Uterus (tissue), 4 donors: ENCODE measurements around the gene PCSK7. TPM values are rescaled to one million over a fixed set of nuclear protein-coding genes. Genes with fewer than 3 reads are reported as not detected.
A peak's percentile ranks its signal among the peaks of the same experiment; 100 is the strongest.

Experiments used
- DNase-seq, 2 donors: peaks; one replicate each; pipeline ENCODE4 v3.0.0-alpha.2; 2019 to 2020
- H3K27ac ChIP-seq, 2 donors: fragments of 200-600 bp; sonication (generic); 1 replicate in 1 of 2; 2 replicates in 1 of 2; pipeline ENCODE4 v1.5.1; 2016 to 2018
- H3K27me3 ChIP-seq, 2 donors: fragments of 200-600 bp; sonication (generic); one replicate each; pipeline ENCODE4 v1.5.1; 2018 to 2019; ENCODE audit warnings: control low read depth in 1 of 2
- H3K36me3 ChIP-seq, 2 donors: fragments of 200-600 bp; sonication (generic); one replicate each; pipeline ENCODE4 v1.5.1; 2019; ENCODE audit warnings: control low read depth in 1 of 2
- H3K4me1 ChIP-seq, 2 donors: fragments of 200-600 bp; sonication (generic); one replicate each; pipeline ENCODE4 v1.5.1; 2018 to 2019; ENCODE audit warnings: control low read depth in 1 of 2
- H3K4me3 ChIP-seq, 2 donors: fragments of 200-600 bp; sonication (generic); 1 replicate in 1 of 2; 2 replicates in 1 of 2; pipeline ENCODE4 v1.5.1; 2018 to 2019; ENCODE audit warnings: mild to moderate bottlenecking in 1 of 2
- H3K9me3 ChIP-seq, 2 donors: fragments of 200-600 bp; sonication (generic); one replicate each; pipeline ENCODE4 v1.5.1; 2019; ENCODE audit warnings: control low read depth in 1 of 2
- CTCF ChIP-seq, 4 experiments: fragments of 200-600 bp in 2 of 4; fragments of 450-650 bp in 2 of 4; sonication (generic) in 2 of 4; IDR thresholded peaks; one replicate each; pipeline ENCODE4 v1.5.1; 2016 to 2019; ENCODE audit warnings: antibody characterized with exemption in 4 of 4, mild to moderate bottlenecking in 2 of 4, moderate library complexity in 1 of 4
- POLR2A ChIP-seq, 2 donors: fragments of 450-650 bp; IDR thresholded peaks; one replicate each; pipeline ENCODE4 v1.6.1; 2016; ENCODE audit warnings: antibody characterized with exemption in 2 of 2, mild to moderate bottlenecking in 1 of 2, moderate library complexity in 1 of 2
- intact Hi-C: fragments of 100-400 bp; cut with DNase I; formaldehyde crosslinking; loops from one replicate; pipeline ENCODE4 v1.15.1; 2023; ENCODE audit warnings: low total_unique reads
- total RNA-seq, 4 donors: library from RNA; depleted of rRNA in 3 of 4; stranded (reverse); fragments of >200 nt in 3 of 4; gene quantifications; one replicate each; pipeline versions ENCODE4 v1.1.0 to v1.2.4, GENCODE V29; 2014 to 2023
- donor health status: DM: yes; HTN: yes; CAD: no.

Gene PCSK7
- total RNA-seq, 4 donors from 2014 or later, result 23.3 to 78.9 (median 35.3) TPM

GRCh38 chr11:117194267-117194666, 37.6 kb downstream of the PCSK7 start:
- no peak for DNase-seq
- Histone ChIP-seq H3K4me3 (no peak overlapping the region), H3K27me3 (no peaks in the 10 kb centered on the region), H3K4me1 (no peaks in the 10 kb centered on the region), H3K9me3 (no peaks in the 10 kb centered on the region), H3K27ac (no peak overlapping the region), H3K36me3 (no peaks in the 10 kb centered on the region)
- TF ChIP-seq POLR2A (IDR thresholded peaks at IDR 0.05) (no peak), CTCF (IDR thresholded peaks at IDR 0.05) (no peak)
- intact Hi-C loops, result no loop called here

GRCh38 chr11:117193130-117194020, 38.5 kb downstream of the PCSK7 start:
- H3K9me3 ChIP-seq, result no peaks in the 10 kb centered on the region
- no peaks in the 10 kb centered on the region for H3K36me3 ChIP-seq
- no peak overlapping the region for H3K27ac ChIP-seq
- no peaks in the 10 kb centered on the region for H3K27me3 ChIP-seq
- DNase-seq, result peak in 1 of 2 donors; percentile 17
- H3K4me1 ChIP-seq, result no peaks in the 10 kb centered on the region
- intact Hi-C loops, result no loop called here
- H3K4me3 ChIP-seq, result no peak overlapping the region
- TF ChIP-seq CTCF (IDR thresholded peaks at IDR 0.05), result no peak
- no peak for TF ChIP-seq POLR2A (IDR thresholded peaks at IDR 0.05)

GRCh38 chr11:117192401-117192875, 39.4 kb downstream of the PCSK7 start:
- peak in 1 of 2 donors; percentile 12 for DNase-seq
- TF ChIP-seq POLR2A (IDR thresholded peaks at IDR 0.05), result no peak
- no peaks in the 10 kb centered on the region for H3K36me3 ChIP-seq
- H3K4me1 ChIP-seq, result no peaks in the 10 kb centered on the region
- intact Hi-C loops, result no loop called here
- no peak overlapping the region for H3K27ac ChIP-seq
- no peak overlapping the region for H3K4me3 ChIP-seq
- H3K9me3 ChIP-seq, result no peaks in the 10 kb centered on the region
- no peaks in the 10 kb centered on the region for H3K27me3 ChIP-seq

- H3K36me3 ChIP-seq, result no peaks in the 10 kb centered on the region
- intact Hi-C loops, result no loop called here
- DNase-seq, result peak in 1 of 2 donors; percentile 13
- H3K4me1 ChIP-seq, result no peaks in the 10 kb centered on the region
- no peaks in the 10 kb centered on the region for H3K27me3 ChIP-seq
- no peak overlapping the region for H3K4me3 ChIP-seq
- H3K27ac ChIP-seq, result no peak overlapping the region
- no peak for TF ChIP-seq CTCF (IDR thresholded peaks at IDR 0.05)
- no peak for TF ChIP-seq POLR2A (IDR thresholded peaks at IDR 0.05)
- H3K9me3 ChIP-seq, result no peaks in the 10 kb centered on the region
Observed at GRCh38 chr11:117191680-117192400, 40.0 kb downstream of the PCSK7 start.

GRCh38 chr11:117189941-117190544, 41.8 kb downstream of the PCSK7 start:
- Histone ChIP-seq H3K9me3 (no peaks in the 10 kb centered on the region), H3K36me3 (no peaks in the 10 kb centered on the region), H3K27me3 (no peaks in the 10 kb centered on the region), H3K4me1 (no peaks in the 10 kb centered on the region), H3K27ac (no peak overlapping the region), H3K4me3 (no peak overlapping the region)
- TF ChIP-seq POLR2A (IDR thresholded peaks at IDR 0.05) (no peak), CTCF (IDR thresholded peaks at IDR 0.05) (no peak)
- peak in 1 of 2 donors; percentile 13 for DNase-seq
- intact Hi-C loops, result no loop called here
